NCI-H526 treated with DMSO at 0.1 percent for 48 hours (cell line): ENCODE measurements around the gene SH3BGR.
"Not testable (repeated sequence)": the region's sequence is repeated elsewhere in the genome, so short reads cannot be mapped to it uniquely, and the experiment has no call there.

Source experiments
- DNase-seq: peaks from one replicate; lab custom pipeline; 2025; lab: John Stamatoyannopoulos, UW

SH3BGR gene

GRCh38 chr21:39515684-39516472 lies 64.1 kb downstream of the SH3BGR start:
- no peak for DNase-seq

- DNase-seq: peak; percentile 78
Observed at GRCh38 chr21:39518055-39518846, 66.5 kb downstream of the SH3BGR start.

- DNase-seq: no peak
Observed at GRCh38 chr21:39518847-39519210, 67.1 kb downstream of the SH3BGR start.

DNA sequence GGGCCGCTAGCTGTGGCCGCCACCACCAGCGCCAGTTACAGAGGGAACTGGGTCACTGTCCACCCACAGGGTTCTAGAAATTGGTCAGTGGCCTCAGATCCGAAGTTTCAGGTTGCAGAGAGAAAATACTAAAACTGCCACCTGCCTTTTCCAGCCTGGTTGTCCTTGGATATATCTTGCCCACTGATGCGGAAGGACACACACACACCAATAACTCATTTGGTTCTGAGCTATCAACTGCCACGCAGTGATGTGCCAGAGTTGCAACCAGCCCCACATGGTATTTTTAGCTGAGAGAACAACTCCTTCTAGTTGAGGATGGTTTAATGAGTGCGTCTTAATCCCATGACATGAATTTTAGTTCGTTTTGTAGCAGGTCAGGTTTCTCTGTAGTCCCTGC lies 68.1 kb downstream of the SH3BGR start:
- DNase-seq: no peak

DNA sequence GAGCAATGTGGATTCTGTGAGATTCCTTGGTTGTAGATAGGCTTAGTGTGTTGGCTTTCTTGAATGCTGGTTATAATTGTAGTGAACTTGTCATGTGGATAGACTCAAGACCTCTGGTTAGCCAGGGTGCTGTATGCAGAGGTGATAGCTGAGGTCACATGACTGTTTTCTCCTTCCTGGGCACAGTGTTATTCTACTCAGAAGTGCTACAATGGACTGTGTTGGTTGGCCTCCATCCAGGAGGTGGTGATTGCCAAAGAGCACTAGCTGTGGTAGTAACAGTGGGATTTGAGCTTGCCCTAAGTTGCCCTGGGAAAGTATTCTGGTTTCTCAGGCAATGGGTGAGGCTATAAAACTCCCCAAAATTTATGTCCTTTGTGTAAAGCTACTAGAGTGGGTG lies 71.6 kb downstream of the SH3BGR start:
- DNase-seq: no peak

GRCh38 chr21:39523915-39524314 lies 72.1 kb downstream of the SH3BGR start:
- no peak for DNase-seq

- no peak for DNase-seq
Observed at GRCh38 chr21:39525129-39525528, 73.4 kb downstream of the SH3BGR start.

GRCh38 chr21:39525601-39526000 lies 73.8 kb downstream of the SH3BGR start:
- no peak for DNase-seq

DNA sequence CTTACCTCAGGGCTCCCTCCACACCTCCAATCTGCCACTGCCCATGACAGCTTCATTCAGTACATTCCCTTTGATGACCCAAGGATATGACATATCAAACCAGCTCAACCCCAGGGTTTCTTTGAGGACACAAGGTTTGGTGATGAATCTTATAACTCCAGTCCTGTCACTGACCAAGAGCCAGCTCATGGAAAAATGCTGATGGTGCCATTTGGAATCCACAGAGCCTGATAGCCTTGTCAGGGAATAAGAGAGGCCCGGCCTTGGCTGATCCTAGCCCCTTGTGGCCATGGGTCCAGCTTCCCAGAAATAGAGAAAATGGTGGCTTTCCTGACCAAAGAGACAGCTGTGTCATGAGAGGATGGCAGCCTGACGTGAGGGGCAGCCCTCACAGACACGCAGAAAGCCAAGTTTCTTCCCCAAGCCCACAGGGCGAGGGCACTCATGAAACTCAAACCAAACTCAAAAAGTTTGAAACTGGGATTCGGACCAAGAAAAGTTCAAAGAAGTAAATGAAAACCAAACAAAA lies 75.4 kb downstream of the SH3BGR start:
- DNase-seq: no peak

DNA sequence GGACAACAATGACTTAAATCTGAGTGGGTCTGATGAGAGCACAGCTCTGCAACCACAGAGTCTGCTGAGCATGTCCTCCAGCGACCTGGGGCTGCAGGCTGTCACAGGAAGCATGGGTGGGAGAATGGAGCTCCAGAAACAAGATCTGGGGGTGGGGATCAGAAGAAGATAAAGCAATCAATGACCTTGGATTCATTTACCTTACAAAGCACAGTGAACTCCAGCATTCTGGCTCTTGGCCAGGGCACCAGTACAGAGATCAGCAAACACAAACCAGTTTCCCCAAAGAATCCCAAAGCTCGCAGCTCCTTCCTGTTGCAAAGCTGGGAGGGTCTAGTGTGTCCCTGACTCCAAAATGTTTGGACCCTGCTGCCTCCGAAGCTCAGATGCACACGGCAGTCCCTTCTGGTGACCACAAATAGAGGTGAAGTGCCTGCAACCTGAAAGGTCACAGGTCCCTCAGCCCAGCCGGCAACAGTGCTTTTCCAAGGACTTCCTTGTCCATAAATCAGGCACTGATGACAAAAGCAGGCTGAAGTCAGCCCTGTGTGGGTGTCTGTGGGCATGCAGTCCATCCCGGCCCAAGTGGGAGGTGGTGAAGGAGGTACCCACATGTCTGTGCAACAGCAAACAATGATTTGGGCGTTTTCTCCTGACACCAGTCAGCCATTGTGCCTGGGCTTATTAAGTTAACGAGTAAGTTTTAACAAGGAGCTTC lies 76.1 kb downstream of the SH3BGR start:
- no peak for DNase-seq

- DNase-seq: no peak
Observed at GRCh38 chr21:39529026-39529425, 77.3 kb downstream of the SH3BGR start.

- no peak for DNase-seq
Observed at GRCh38 chr21:39531064-39531463, 79.3 kb downstream of the SH3BGR start.

- peak; percentile 25 for DNase-seq
Observed at GRCh38 chr21:39531840-39532239, 80.1 kb downstream of the SH3BGR start.

DNA sequence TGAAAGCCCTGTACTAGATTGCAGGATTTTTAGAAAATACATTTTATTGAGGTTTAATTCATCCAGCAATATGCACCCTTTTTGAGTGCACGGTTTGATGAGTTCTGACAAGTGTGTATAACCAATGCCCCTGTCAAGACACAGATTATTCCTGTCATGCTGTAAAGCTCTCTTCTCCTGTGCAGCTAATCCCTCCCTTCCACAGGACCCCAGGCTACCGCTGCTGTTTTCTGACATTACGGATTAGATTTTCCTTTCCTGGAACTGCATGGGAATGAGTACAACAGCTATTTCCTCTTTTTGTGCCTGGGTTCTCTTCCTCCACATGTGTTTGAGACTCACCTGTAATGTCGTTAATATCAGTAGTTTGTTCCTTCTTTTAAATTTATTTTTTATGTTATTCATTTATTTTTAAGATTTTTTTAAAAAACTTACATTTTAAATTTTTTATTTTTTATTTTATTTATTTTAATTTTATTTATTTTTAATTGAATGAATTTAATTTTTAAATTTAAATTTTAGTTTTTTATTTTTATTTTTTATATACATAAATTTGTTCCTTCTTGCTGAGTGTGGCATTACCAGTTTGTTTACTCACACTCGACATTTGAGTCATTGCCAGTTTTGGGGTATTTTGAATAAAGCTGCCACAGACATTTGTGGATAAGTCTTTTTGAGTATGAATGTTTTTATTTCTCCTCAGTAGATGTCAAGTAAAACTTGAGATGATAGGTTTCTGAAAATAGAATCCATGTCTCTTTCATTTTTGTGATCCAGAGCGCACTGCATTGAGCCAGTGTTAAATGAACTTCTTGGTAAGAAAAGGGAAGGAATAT lies 82.0 kb downstream of the SH3BGR start:
- DNase-seq: no peak

- no peak for DNase-seq
Observed at GRCh38 chr21:39535646-39536437, 84.1 kb downstream of the SH3BGR start.

- no peak for DNase-seq
Observed at GRCh38 chr21:39536835-39537234, 85.1 kb downstream of the SH3BGR start.

DNA sequence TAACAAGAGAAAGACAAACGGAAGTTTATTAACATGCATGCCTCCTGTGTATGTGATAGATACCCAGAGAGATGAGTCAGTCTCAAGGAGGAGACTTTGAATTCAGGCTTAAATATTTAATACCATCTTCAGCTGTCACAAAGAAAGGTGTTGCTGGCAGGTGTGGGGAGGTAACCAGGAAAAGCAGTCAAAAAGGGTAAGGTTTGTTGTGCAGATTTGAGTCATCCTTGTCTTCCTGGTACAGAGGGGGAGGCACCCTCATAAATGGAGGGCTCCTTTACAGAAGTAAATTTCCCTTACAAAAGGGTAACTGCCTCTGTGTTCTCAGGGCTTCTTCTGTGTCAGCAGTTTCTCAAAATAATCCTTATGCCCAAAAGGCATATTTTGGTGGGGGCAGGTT lies 85.8 kb downstream of the SH3BGR start:
- no peak for DNase-seq

DNA sequence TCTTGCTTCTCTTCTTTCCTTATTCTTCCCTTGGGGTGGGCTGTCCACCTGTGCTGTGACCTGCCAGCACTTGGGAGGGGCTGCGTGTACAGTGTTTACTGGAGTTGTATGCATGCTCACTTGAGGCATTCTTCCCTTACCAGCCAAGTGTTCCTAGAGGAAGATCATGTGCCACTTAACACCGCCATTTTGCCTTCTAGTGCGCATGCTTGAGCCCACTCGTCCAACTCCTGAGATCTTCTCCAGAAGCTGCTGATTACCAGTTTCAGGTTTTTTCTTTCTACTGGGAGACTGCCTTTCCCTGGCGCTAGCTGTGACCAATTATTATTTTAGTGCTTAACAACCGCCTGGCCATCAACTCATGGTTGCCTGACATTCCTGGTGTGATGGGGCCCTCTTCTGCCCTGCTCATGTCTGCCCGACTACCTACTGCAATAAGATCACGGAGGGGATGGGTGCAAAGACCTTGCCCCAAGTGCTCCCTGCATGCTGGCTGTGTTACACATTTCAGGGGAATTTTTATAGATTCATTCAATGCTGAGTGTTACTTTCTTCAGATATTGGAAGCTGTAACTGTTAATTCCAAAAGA lies 86.8 kb downstream of the SH3BGR start:
- no peak for DNase-seq

DNA sequence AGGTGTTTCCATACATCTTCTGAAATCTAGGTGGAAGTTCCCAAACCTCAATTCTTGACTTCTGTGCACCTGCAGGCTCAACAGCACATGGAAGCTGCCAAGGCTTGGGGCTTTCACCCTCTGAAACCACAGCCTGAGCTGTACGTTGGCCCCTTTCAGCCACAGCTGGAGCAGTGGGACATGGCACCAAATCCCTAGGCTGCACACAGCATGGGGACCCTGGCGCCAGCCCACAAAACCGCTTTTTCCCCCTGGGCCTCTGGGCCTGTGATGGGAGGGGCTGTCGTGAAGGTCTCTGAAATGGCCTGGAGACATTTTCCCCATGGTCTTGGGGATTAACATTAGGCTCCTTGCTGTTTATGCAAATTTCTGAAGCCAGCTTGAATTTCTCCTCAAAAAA lies 88.6 kb downstream of the SH3BGR start:
- DNase-seq: not testable (repeated sequence)

- DNase-seq: no peak
Observed at GRCh38 chr21:39542736-39543135, 91.0 kb downstream of the SH3BGR start.
